GM18498 (cell line): ENCODE data around the gene UBE2E3.
"Not testable (repeated sequence)": the region's sequence is repeated elsewhere in the genome, so short reads cannot be mapped to it uniquely, and the experiment has no call there.

Source experiments
- ATAC-seq: cut with Tn5 transposase; IDR thresholded peaks from one replicate; pipeline ENCODE4 v1.9.1; 2021; ENCODE audit warnings: mild to moderate bottlenecking, moderate library complexity; ENCODE audit not compliant: unreplicated experiment

UBE2E3 gene

GRCh38 chr2:181072486-181073235 lies 92.3 kb downstream of the UBE2E3 start:
- no peak for ATAC-seq

- ATAC-seq, result no peak
Observed at GRCh38 chr2:181073896-181074295, 93.5 kb downstream of the UBE2E3 start.

- no peak for ATAC-seq
Observed at GRCh38 chr2:181074457-181074856, 94.1 kb downstream of the UBE2E3 start.

- ATAC-seq, result no peak
Observed at GRCh38 chr2:181076658-181077057, 96.3 kb downstream of the UBE2E3 start.

- peak; percentile 89 for ATAC-seq
Observed at GRCh38 chr2:181077128-181077709, 96.8 kb downstream of the UBE2E3 start.

- ATAC-seq, result no peak
Observed at GRCh38 chr2:181083140-181083539, 102.7 kb downstream of the UBE2E3 start.

GRCh38 chr2:181085734-181086133 lies 105.3 kb downstream of the UBE2E3 start:
- ATAC-seq, result no peak

GRCh38 chr2:181091920-181092319 lies 111.5 kb downstream of the UBE2E3 start:
- not testable (repeated sequence) for ATAC-seq

GRCh38 chr2:181095486-181095885 lies 115.1 kb downstream of the UBE2E3 start:
- ATAC-seq, result no peak

- ATAC-seq, result no peak
Observed at GRCh38 chr2:181103659-181104058, 123.3 kb downstream of the UBE2E3 start.

GRCh38 chr2:181104512-181105115 lies 124.2 kb downstream of the UBE2E3 start:
- no peak for ATAC-seq

- ATAC-seq, result no peak
Observed at GRCh38 chr2:181105562-181105961, 125.2 kb downstream of the UBE2E3 start.

GRCh38 chr2:181106229-181106628 lies 125.8 kb downstream of the UBE2E3 start:
- ATAC-seq, result no peak

GRCh38 chr2:181106789-181107627 lies 126.6 kb downstream of the UBE2E3 start:
- peak; percentile 97 for ATAC-seq

- no peak for ATAC-seq
Observed at GRCh38 chr2:181107628-181107945, 127.2 kb downstream of the UBE2E3 start.

GRCh38 chr2:181111059-181111458 lies 130.7 kb downstream of the UBE2E3 start:
- ATAC-seq, result no peak

GRCh38 chr2:181112916-181113315 lies 132.5 kb downstream of the UBE2E3 start:
- ATAC-seq, result no peak
